T1000 (cell line): Measurements from ENCODE around the gene EXOC7.
"Not testable (repeated sequence)": the region's sequence is repeated elsewhere in the genome, so short reads cannot be mapped to it uniquely, and the experiment has no call there.

Experiments used
- DNase-seq: peaks from one replicate; lab custom pipeline; 2025; ENCODE audit warnings: mixed read lengths; lab: John Stamatoyannopoulos, UW

The EXOC7 gene

GRCh38 chr17:76088041-76088867 is 15.3 kb downstream of the EXOC7 start:
- no peak for DNase-seq

- DNase-seq = no peak
These were observed 16.1 kb downstream of the EXOC7 start for GRCh38 chr17:76087531-76087930.

DNA sequence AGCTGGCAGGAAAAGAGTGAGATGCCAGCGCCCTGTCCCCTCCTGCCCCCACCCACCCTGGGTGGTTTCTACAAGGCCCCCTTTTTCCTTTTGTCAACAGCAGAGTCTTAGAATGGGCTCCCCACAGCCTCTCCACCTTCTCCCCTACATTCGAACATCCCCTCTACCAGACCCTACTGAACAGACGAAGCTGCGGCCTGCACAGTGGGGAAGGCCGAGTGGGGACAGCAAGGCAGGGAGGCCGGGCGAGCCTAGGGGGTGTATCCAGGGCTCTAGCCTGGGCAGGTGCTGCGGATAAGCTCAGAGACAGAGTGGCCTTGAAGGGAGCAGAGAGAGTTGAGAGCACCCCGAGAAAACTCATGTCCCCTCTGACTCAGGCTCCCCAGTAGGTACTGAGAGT is 17.2 kb downstream of the EXOC7 start:
- no peak for DNase-seq

DNA sequence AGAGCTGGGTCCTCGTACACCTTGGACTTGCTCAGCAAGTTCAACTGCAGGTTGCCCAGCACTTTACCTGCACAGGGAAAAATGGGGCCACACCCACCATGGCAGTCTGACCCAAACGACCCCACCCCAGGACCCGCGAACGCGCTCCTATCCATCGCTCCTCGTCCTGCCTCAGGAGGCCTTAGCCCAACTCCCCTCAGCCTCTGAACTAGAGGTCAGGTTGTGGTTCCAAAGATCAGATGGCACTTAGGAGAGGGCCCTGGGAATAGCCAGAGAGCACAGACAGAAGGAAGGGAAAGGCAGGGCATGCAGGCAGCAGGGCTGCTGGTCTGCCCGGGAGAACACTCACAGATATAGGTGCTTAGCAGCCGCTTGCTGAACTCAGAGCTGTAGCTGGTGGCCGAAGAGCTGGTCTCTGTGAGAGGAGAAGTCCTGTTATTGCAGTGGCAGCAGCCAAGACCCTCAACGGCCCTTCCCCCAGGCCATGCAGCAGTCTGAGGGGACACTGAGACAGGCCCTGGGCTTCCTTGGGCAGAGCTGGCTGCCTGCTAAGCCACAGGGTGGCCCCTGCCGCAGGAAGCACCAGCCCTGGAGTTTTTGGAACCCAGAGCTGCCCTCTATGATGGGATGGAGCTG is 17.7 kb downstream of the EXOC7 start:
- DNase-seq = no peak

DNA sequence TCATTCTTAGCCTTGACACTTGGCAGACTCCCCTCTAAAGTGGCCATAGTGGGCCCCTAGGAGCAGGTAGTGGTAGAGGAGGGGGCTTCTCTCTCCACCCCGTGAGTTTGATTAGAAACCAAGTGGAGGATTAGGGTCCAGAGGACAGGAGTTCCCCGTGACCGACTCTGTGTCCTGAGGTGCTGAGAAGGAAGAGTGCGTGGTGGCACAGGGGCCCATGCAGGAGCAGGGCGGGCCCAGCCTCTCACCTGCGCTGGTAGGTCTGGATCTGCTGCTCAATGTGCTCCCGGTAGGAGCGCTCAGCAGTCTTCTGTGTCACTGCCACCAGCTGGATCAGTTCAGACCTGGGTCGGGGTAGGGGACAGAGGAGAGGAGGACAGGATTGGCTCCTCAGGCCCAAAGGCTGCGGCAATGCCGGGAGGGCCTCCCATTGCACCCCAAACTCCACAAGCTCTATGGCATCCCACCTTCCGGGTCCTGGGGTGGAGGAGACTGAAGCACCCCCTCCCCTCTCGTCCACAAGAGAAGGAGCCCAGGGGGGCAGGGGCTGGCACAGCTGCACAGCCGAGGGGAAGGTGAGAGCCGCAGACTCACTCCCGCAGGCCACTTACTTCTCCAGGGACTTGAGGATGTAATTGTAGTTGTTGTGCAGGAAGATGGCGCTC is 18.4 kb downstream of the EXOC7 start:
- DNase-seq = no peak

GRCh38 chr17:76083536-76084182 is 19.9 kb downstream of the EXOC7 start:
- no peak for DNase-seq

GRCh38 chr17:76082326-76083251 is 21.0 kb downstream of the EXOC7 start:
- DNase-seq = no peak

- DNase-seq = no peak
These were observed 22.0 kb downstream of the EXOC7 start for GRCh38 chr17:76081295-76082210.

DNA sequence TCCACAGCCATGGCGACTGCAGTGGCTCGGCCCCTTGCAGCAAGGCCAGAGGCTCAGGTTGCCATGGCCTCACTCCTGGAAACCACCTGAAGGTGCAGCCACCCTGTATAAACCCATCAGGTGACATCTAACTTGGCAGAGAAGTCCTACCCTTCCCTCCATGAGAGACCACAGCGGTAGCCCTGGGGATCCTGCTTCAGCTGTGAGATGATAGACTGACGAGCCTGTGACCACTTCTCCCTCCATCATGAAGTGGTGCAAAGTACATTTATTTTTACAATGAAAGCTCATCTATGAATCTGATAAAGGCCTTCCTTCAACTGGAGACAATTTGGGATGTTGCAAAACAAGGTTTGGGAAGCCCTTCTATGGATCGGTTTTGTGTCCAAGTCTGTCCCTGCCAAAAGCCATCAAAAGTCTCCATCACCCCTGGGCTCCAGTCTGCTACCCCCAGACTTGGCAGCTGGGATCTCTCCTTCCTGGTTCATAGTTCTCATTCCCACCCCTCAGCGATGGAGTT is 22.8 kb downstream of the EXOC7 start:
- no peak for DNase-seq

DNA sequence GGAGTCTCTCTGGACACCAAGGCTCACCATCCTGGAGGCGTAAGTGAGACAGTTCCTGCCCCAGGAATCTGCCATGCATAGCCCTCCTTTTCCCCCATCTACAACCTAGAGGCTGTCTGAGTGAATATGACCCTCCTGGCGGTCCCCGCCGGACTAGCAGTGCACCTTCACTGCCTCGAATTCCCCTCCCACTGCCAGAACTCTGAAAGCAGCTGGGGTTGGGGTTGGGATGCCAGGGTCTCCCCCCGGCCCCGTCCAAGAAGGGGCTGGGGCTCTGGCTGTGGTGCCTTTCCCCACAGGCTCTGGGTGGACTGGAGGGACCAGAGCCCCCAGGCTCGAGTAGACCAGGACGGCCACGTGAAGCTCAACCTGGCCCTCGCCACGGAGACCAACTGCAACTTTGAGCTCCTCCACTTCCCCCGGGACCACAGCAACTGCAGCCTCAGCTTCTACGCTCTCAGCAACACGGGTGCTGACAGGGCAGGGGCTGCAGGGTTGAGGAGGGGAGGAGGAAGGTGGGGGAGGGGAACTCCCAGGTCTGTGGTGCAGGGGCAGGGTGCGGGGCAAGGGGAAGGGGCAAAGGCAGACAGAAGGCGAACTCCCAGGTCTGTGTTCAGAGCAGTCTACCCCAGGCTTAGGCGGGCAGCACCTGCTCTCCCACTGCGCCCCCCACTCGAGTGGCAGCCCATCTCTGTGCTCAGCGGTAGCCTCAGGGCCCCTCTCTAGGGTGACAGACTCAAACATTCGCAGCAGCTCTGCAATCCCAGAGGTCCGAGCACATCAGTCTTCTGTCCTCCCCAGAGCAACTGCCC is 23.4 kb downstream of the EXOC7 start:
- DNase-seq = no peak

DNA sequence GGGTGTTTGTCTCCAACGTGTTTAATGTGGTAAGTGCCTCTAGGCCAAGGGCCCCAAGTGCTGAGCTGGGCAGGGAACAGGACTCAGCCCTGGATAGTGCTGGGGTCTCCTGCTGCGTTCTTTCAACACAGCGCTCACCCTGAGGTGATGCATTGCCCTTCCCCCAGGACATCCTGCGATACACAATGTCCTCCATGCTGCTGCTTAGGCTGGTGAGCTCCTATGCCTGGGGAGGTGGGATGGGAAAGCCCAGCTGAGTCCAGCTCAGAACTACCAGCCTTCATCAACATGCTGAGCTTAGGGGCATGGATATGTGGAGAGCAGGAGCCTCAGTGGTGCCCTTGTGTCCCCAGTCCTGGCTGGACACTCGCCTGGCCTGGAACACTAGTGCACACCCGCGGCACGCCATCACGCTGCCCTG is 24.0 kb downstream of the EXOC7 start:
- DNase-seq = no peak

GRCh38 chr17:76078860-76079534 is 24.6 kb downstream of the EXOC7 start, which contains the start of gene ZACN:
ZACN (plus strand) TSS chr17:76079182; CDS start chr17:76079265, 83 bp downstream.
- no peak for DNase-seq

- DNase-seq = not testable (repeated sequence)
These were observed 25.2 kb downstream of the EXOC7 start for GRCh38 chr17:76078370-76078769.

- no peak for DNase-seq
These were observed 25.9 kb downstream of the EXOC7 start for GRCh38 chr17:76077584-76078110.

DNA sequence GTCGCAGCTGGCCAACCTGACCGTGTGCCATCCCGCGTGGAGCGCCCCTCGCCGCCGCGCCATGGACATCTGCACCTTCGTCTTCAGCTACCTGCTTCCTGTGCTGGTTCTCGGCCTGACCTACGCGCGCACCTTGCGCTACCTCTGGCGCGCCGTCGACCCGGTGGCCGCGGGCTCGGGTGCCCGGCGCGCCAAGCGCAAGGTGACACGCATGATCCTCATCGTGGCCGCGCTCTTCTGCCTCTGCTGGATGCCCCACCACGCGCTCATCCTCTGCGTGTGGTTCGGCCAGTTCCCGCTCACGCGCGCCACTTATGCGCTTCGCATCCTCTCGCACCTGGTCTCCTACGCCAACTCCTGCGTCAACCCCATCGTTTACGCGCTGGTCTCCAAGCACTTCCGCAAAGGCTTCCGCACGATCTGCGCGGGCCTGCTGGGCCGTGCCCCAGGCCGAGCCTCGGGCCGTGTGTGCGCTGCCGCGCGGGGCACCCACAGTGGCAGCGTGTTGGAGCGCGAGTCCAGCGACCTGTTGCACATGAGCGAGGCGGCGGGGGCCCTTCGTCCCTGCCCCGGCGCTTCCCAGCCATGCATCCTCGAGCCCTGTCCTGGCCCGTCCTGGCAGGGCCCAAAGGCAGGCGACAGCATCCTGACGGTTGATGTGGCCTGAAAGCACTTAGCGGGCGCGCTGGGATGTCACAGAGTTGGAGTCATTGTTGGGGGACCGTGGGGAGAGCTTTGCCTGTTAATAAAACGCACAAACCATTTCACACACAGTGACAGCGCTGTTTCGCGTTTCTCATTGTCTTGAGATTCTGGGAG is 26.6 kb downstream of the EXOC7 start:
- no peak for DNase-seq

GRCh38 chr17:76076146-76076764 is 27.3 kb downstream of the EXOC7 start:
- DNase-seq = no peak
